Measurements from ENCODE around the gene SRC. TPM values are rescaled to one million over a fixed set of nuclear protein-coding genes. Genes with fewer than 3 reads are reported as not detected.

Gene SRC
- total RNA-seq, 2 donors from 2014 or later: 102 to 123 TPM

DNA sequence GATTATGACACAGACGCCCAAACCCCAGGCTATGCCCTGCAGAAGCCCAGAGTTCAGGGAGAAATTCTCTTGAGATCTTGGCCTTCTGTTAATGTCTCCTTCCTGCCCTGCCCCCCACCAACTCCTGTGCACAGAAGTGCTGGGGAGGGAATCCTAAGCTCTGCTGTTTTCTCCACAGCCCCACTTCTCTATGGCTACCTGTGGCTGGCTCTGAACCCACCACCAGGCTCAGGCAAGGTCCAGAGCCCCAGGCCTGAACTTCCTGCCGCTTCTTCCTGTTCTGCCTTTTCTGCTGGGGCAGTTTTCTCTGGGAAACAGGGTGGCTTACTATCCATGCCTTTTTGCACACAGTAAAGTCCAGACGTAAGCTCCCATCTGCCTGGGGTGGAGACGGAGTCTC lies 97.7 kb downstream of the SRC start:
- TF ChIP-seq, protein P1, sequence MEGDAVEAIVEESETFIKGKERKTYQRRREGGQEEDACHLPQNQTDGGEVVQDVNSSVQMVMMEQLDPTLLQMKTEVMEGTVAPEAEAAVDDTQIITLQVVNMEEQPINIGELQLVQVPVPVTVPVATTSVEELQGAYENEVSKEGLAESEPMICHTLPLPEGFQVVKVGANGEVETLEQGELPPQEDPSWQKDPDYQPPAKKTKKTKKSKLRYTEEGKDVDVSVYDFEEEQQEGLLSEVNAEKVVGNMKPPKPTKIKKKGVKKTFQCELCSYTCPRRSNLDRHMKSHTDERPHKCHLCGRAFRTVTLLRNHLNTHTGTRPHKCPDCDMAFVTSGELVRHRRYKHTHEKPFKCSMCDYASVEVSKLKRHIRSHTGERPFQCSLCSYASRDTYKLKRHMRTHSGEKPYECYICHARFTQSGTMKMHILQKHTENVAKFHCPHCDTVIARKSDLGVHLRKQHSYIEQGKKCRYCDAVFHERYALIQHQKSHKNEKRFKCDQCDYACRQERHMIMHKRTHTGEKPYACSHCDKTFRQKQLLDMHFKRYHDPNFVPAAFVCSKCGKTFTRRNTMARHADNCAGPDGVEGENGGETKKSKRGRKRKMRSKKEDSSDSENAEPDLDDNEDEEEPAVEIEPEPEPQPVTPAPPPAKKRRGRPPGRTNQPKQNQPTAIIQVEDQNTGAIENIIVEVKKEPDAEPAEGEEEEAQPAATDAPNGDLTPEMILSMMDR (IDR thresholded peaks at IDR 0.05): no peak
- intact Hi-C loops (cut with DNase I): no loop called here
- Histone ChIP-seq H3K9me3 (no peaks in the 10 kb centered on the region), H3K4me3 (no peak overlapping the region), H3K27ac (no peak overlapping the region), H3K36me3 (no peaks in the 10 kb centered on the region), H3K9ac (ENCODE audit: low read depth in 2 of 2, low read length in 2 of 2) (no peak overlapping the region), H3K27me3 (no peaks in the 10 kb centered on the region), H3K4me1 (no peaks in the 10 kb centered on the region)
- no peak for DNase-seq

DNA sequence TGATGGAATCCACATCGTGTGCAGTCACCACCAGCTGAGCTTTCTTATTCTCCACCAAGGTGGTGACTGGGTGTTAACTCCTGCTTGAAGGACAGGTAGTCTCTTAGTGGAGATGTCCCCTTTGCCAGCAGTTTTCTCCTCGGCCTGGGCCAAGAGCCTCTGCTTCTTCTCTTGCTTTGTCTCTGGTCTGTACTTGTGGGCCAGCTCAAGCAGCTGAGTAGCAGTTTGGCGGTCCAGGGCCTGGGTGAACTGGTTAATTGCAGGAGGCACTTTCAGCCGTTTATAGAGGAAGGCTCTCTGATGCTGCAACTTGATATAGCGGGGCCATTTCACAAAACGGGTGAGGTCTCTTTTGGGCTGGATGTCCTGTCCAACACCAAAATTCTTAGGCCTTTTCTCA lies 99.1 kb downstream of the SRC start:
- Histone ChIP-seq H3K4me3 (no peak overlapping the region), H3K27ac (no peak overlapping the region), H3K9me3 (no peaks in the 10 kb centered on the region), H3K4me1 (no peaks in the 10 kb centered on the region), H3K9ac (ENCODE audit: low read depth in 2 of 2, low read length in 2 of 2) (no peak overlapping the region), H3K27me3 (no peaks in the 10 kb centered on the region), H3K36me3 (no peaks in the 10 kb centered on the region)
- TF ChIP-seq, protein P1 (IDR thresholded peaks at IDR 0.05): no peak
- intact Hi-C loops (cut with DNase I): no loop called here
- no peak for DNase-seq

DNA sequence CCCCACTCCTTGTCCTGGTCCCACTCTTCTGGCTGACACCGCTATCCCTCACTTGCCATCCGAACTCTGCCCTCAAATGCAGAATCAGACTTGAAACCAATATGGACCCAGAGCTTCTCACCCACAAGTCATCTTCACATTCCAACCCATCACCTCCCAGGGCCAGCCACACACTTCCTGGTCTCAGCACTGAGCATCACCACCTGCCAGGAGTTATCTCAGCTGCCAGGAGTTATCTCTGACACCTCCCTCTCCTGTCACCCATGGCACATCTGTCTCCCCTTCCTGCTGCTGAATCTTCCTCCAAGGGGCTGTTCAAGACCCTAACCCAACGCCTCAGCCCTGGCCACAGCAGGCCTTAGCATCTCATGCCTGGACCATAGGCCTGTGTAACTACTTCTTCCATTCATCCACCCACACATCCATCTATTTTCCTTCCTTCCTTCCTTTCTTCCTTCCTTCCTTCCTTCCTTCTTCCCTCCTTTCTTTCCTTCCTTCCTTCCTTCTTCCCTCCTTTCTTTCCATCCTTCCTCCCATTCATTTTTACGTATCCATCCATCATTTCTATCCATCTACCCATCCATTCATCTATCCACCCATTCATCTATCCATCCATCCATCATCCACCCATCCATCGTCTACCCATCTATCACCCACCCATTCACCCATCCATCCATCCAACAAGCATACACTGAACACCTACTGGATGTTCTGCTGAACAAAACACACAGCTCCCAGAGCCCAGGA lies 100.5 kb downstream of the SRC start:
- DNase-seq: no peak
- Histone ChIP-seq H3K27me3 (no peaks in the 10 kb centered on the region), H3K4me3 (no peak overlapping the region), H3K9me3 (no peaks in the 10 kb centered on the region), H3K4me1 (no peaks in the 10 kb centered on the region), H3K36me3 (no peaks in the 10 kb centered on the region), H3K27ac (no peak overlapping the region), H3K9ac (ENCODE audit: low read depth in 2 of 2, low read length in 2 of 2) (no peak overlapping the region)
- intact Hi-C loops (cut with DNase I): no loop called here
- TF ChIP-seq, protein P1 (IDR thresholded peaks at IDR 0.05): no peak

DNA sequence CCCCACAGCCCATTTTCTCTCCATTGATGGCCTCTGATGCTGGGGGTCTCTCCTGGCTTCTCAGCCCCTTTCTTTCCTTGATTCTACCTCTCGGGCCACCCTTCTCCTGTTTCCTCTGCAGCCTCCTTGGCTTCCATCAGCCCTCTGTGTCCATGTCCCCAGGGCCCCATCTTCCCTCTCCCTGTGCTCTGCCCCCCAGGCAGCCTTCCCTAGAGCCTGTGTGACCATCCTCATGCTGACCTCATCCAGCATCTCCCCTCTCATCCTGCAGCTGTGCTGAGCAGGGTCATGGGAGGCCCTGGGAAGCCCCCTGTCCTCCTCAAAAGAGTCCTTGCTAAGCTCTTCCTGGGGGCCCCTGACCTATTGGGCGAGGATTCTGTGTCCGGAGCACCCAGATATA lies 101.7 kb downstream of the SRC start:
- no peaks in the 10 kb centered on the region for H3K27me3 ChIP-seq
- no peaks in the 10 kb centered on the region for H3K9me3 ChIP-seq
- no peak overlapping the region for H3K9ac ChIP-seq (ENCODE audit: low read depth in 2 of 2, low read length in 2 of 2)
- H3K4me3 ChIP-seq: no peak overlapping the region
- DNase-seq: no peak
- no peaks in the 10 kb centered on the region for H3K36me3 ChIP-seq
- TF ChIP-seq, protein P1 (IDR thresholded peaks at IDR 0.05): no peak
- no peak overlapping the region for H3K27ac ChIP-seq
- no peaks in the 10 kb centered on the region for H3K4me1 ChIP-seq
- intact Hi-C loops (cut with DNase I): no loop called here

DNA sequence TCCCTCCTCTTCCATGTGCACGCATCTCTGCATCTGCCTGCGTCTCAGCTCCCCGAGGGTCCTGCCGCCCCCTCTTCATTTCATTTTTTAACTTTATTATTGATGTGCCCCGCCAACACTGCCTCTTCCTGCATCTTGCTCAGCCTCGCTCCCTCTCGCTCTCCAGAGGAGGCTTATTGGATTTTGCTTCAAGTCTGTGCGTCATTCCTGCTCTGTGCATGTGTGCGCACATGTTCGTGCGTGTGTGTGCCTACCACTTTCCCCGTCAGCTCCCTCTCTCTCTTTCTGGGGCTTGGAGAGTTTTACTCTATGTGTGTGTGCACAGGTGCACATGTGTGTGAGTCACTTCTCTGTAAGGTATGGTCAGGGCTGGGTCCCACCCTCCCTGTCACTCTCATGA lies 103.3 kb downstream of the SRC start:
- no peak for DNase-seq
- intact Hi-C loops (cut with DNase I): no loop called here
- H3K9me3 ChIP-seq: no peaks in the 10 kb centered on the region
- H3K27ac ChIP-seq: no peak overlapping the region
- no peaks in the 10 kb centered on the region for H3K4me1 ChIP-seq
- H3K27me3 ChIP-seq: no peaks in the 10 kb centered on the region
- H3K36me3 ChIP-seq: no peaks in the 10 kb centered on the region
- no peak overlapping the region for H3K9ac ChIP-seq (ENCODE audit: low read depth in 2 of 2, low read length in 2 of 2)
- H3K4me3 ChIP-seq: no peak overlapping the region
- TF ChIP-seq, protein P1 (IDR thresholded peaks at IDR 0.05): no peak

Data from colonic mucosa (tissue), 4 donors.